Left lung (tissue), 10 donors: Measurements from ENCODE around the gene NACC1. TPM values are rescaled to one million over a fixed set of nuclear protein-coding genes. Genes with fewer than 3 reads are reported as not detected.

Experiments
- ATAC-seq: fragments of 200-7000 bp; cut with Tn5 transposase; one replicate; pipeline ENCODE4 v1.9.1; 2020; ENCODE audit warnings: moderate library complexity
- DNase-seq, 4 donors: peaks; one replicate each; pipeline ENCODE4 v3.0.0-alpha.2; 2013 to 2020
- H3K27ac ChIP-seq, 2 donors: fragments of 200-600 bp; sonication (generic) in 1 of 2; one replicate each; pipeline versions ENCODE4 v1.5.0 to v1.8.0; 2020 to 2021
- H3K27me3 ChIP-seq, 2 donors: fragments of 200-600 bp; sonication (generic) in 1 of 2; one replicate each; pipeline versions ENCODE4 v1.5.0 to v1.8.0; 2020 to 2021
- H3K36me3 ChIP-seq, 2 donors: fragments of 200-600 bp; sonication (generic) in 1 of 2; one replicate each; pipeline versions ENCODE4 v1.5.0 to v1.8.0; 2020 to 2021
- H3K4me1 ChIP-seq, 2 donors: fragments of 200-600 bp; one replicate each; pipeline ENCODE4 v1.8.0; 2021
- H3K4me3 ChIP-seq, 2 donors: fragments of 200-600 bp; sonication (generic) in 1 of 2; one replicate each; pipeline versions ENCODE4 v1.5.0 to v1.8.0; 2020 to 2021; ENCODE audit warnings: mild to moderate bottlenecking in 1 of 2
- H3K9me3 ChIP-seq, 2 donors: fragments of 200-600 bp; sonication (generic) in 1 of 2; one replicate each; pipeline versions ENCODE4 v1.5.0 to v1.8.0; 2020 to 2021
- intact Hi-C, 2 donors: fragments of 100-400 bp; cut with DNase I; formaldehyde crosslinking; loops; one replicate each; pipeline versions ENCODE4 v1.11.2 to v1.14.2; 2022
- polyA plus RNA-seq, 6 donors: library from polyadenylated mRNA; unstranded; fragments of 120-200 nt; gene quantifications; one replicate each; pipeline ENCODE4 v1.2.1, GENCODE V29; 2013; ENCODE audit not compliant: insufficient read length in 6 of 6
- total RNA-seq, 2 donors: library from RNA; stranded (reverse); fragmentation: NEBNext Ultra II Directional; extraction: Animal tissue kit (Norgen Biotek cat#: 25700); gene quantifications; one replicate each; pipeline ENCODE4 v1.2.1, GENCODE V29; 2021
- TF ChIP-seq, protein P1 (sequence below), 2 donors: fragments of 200-600 bp; sonication (generic) in 1 of 2; IDR thresholded peaks; one replicate each; pipeline versions ENCODE4 v1.5.0 to v1.8.0; 2021; ENCODE audit warnings: antibody characterized with exemption in 2 of 2
- donor health status: DM: no; HTN: yes; CAD: no.
- donor health status: DM: no; HTN: no; CAD: no.

Gene NACC1
- total and polyA plus RNA-seq, 8 donors, result 14.9 to 92.5 (median 21.1) TPM

DNA sequence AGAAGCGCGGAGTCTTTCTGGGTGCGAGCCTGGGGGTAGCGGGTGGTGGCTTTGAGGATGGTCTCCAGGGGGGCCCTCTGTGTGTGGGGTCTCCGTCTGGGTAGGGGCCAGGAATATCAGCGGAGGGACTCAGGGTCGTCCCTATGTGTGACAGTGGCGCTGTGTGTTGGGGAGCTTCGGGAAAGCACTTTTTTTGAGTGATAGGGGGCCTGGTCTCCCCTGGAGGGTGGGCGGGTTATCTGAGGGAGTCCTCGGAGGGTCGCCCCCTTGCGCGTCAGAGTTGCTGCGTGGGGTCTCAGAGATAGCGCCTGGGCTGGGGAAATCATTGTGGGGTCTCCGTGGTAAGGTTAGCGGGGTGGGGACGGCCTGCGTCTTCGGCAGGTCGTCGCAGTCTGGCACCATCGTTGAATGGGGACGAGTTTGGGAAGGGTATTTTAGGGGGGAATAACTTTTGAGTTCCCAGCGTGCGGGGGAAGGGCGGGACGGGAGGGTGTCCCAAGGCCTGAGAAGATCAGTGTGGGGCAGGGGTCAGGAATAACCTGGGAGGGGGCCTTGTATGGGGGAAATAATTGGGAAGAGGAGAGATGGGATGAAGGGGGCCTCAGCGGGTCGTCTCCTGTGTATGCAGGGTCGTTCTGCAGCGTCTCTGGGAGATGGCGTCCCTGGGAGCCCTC, 33.0 kb downstream of the NACC1 start:
- no peak for ATAC-seq
- no peaks in the 10 kb centered on the region for H3K36me3 ChIP-seq
- peaks cover 10 to 41% of the 10 kb centered on the region in 2 donors for H3K4me1 ChIP-seq
- DNase-seq, result peak in 2 of 4 donors; percentile 32 to 80
- intact Hi-C loops, result no loop called here
- no peaks in the 10 kb centered on the region for H3K9me3 ChIP-seq
- H3K4me3 ChIP-seq, result peak overlapping the region; percentile 85 to 100
- no peaks in the 10 kb centered on the region for H3K27me3 ChIP-seq
- peak overlapping the region; percentile 96 to 97 for H3K27ac ChIP-seq
- TF ChIP-seq, protein P1, sequence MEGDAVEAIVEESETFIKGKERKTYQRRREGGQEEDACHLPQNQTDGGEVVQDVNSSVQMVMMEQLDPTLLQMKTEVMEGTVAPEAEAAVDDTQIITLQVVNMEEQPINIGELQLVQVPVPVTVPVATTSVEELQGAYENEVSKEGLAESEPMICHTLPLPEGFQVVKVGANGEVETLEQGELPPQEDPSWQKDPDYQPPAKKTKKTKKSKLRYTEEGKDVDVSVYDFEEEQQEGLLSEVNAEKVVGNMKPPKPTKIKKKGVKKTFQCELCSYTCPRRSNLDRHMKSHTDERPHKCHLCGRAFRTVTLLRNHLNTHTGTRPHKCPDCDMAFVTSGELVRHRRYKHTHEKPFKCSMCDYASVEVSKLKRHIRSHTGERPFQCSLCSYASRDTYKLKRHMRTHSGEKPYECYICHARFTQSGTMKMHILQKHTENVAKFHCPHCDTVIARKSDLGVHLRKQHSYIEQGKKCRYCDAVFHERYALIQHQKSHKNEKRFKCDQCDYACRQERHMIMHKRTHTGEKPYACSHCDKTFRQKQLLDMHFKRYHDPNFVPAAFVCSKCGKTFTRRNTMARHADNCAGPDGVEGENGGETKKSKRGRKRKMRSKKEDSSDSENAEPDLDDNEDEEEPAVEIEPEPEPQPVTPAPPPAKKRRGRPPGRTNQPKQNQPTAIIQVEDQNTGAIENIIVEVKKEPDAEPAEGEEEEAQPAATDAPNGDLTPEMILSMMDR (IDR thresholded peaks at IDR 0.05), result no peak

DNA sequence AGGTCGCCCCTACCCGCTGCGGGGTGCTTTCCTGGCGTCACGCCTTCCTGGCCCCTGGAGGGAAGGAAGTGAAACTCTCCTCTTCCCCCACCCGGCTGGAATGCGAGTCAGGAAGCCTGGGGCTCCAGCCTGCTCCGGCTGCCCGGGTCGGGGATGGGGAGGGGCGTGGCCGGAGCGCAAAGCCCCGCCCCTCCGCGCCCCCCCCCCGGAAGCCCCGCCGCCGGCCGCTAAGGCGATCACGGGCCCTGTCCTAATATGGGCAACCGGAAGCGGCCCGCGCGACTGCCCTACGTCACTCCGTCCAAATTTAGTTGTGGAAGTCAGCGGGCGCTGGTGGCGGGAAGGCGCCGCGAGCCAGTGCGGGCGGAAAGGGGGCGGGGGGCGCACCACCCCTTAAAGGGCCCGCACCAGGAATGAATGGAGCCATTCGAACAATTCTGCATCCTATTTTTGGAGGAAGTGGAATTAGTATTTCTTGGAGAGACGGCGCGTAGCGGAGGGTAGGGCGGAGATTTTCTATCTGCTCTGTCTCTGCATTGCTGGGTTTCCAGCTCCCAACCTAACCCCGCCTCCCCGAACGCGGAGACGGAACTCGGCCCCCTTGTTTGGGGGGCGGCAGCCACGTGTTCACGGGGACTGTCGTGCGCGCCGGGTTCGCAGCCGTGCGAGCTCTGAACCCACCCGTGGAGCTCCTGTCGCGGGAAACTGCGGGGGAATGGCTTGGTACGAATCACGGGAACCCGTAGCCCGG, 33.7 kb downstream of the NACC1 start:
- H3K36me3 ChIP-seq, result no peaks in the 10 kb centered on the region
- peak; percentile 54 for ATAC-seq
- H3K4me3 ChIP-seq, result peak overlapping the region; percentile 95 to 100
- peak overlapping the region; percentile 96 to 97 for H3K27ac ChIP-seq
- peak; percentile 96 to 98 (median 97) for DNase-seq
- H3K4me1 ChIP-seq, result peaks cover 10 to 41% of the 10 kb centered on the region in 2 donors
- intact Hi-C loops, result no loop called here
- TF ChIP-seq, protein P1 (IDR thresholded peaks at IDR 0.05), result peak in 1 of 2 donors; percentile 39
- H3K9me3 ChIP-seq, result no peaks in the 10 kb centered on the region
- H3K27me3 ChIP-seq, result no peaks in the 10 kb centered on the region

DNA sequence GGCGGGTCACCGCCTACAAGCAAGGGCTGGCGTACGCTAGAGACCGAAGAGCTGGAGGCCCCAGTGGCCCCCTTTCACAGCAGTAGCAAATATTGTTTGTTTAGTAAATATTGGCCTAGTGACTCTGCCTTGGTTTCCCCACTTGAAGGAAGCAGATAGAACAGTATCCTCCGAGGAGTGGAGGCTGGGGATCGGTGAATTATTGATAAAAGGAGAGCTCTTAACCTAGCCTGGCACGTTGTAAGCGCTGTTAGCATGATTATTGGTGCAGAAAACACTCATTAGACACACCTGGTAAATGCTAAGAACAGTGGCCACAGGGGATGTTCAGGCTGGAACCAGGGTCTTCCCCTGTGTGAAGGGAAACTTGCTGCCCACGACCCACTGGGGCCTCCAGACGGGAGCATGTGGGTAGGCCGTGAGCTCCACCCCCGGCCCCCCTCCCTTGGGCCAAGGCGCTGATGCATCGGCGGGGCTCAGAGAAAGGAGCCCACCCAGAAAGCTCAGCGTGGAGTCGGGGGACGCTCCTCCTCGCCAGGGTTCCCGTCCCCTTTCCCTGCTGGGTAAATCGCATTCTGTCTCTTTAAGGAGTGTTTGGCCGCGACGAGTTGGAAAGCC, 34.4 kb downstream of the NACC1 start:
- Histone ChIP-seq H3K27me3 (no peaks in the 10 kb centered on the region), H3K4me1 (peaks cover 10 to 42% of the 10 kb centered on the region in 2 donors), H3K36me3 (no peaks in the 10 kb centered on the region), H3K4me3 (peak overlapping the region; percentile 95 to 100), H3K9me3 (no peaks in the 10 kb centered on the region), H3K27ac (peak overlapping the region; percentile 96 to 97)
- no peak for DNase-seq
- TF ChIP-seq, protein P1 (IDR thresholded peaks at IDR 0.05), result no peak
- peak; percentile 0 for ATAC-seq
- intact Hi-C loops, result no loop called here

DNA sequence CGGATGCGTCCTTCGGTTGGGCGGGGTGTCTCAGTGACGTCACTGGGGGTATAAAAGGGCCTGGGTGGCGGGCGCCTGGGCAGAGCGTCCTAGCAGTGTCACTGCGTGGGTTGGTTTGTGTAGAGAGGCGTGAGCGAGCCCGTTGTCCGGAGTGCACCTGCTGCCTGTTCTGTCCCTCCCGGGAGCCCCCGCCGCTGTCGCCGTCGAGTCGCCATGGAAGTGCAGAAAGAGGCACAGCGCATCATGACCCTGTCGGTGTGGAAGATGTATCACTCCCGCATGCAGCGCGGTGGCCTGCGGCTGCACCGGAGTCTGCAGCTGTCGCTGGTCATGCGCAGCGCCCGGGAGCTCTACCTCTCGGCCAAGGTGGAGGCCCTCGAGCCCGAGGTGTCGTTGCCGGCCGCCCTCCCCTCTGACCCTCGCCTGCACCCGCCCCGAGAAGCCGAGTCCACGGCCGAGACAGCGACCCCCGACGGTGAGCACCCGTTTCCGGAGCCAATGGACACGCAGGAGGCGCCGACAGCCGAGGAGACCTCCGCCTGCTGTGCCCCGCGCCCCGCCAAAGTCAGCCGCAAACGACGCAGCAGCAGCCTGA, 35.0 kb downstream of the NACC1 start:
- DNase-seq (peak; percentile 95 to 98 (median 96)), ATAC-seq (peak; percentile 35)
- intact Hi-C loops, result no loop called here
- TF ChIP-seq, protein P1 (IDR thresholded peaks at IDR 0.05), result no peak
- no peaks in the 10 kb centered on the region for H3K9me3 ChIP-seq
- no peaks in the 10 kb centered on the region for H3K36me3 ChIP-seq
- H3K4me3 ChIP-seq, result peak overlapping the region; percentile 95 to 100
- no peaks in the 10 kb centered on the region for H3K27me3 ChIP-seq
- peaks cover 10 to 42% of the 10 kb centered on the region in 2 donors for H3K4me1 ChIP-seq
- H3K27ac ChIP-seq, result peak overlapping the region; percentile 96 to 97
